Smooth muscle cell of the umbilical artery (primary cell): ENCODE data around the gene STK16. TPM values are rescaled to one million over a fixed set of nuclear protein-coding genes. Genes with fewer than 3 reads are reported as not detected.

ENCODE experiments used
- total RNA-seq: library from RNA; depleted of rRNA; stranded (reverse); fragments of >200 nt; gene quantifications from 2 replicates; pipeline ENCODE4 v1.2.3, GENCODE V29; 2014

STK16 gene, protein sequence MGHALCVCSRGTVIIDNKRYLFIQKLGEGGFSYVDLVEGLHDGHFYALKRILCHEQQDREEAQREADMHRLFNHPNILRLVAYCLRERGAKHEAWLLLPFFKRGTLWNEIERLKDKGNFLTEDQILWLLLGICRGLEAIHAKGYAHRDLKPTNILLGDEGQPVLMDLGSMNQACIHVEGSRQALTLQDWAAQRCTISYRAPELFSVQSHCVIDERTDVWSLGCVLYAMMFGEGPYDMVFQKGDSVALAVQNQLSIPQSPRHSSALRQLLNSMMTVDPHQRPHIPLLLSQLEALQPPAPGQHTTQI
- 37.2 and 42.2 TPM in 2 replicates for total RNA-seq

DNA sequence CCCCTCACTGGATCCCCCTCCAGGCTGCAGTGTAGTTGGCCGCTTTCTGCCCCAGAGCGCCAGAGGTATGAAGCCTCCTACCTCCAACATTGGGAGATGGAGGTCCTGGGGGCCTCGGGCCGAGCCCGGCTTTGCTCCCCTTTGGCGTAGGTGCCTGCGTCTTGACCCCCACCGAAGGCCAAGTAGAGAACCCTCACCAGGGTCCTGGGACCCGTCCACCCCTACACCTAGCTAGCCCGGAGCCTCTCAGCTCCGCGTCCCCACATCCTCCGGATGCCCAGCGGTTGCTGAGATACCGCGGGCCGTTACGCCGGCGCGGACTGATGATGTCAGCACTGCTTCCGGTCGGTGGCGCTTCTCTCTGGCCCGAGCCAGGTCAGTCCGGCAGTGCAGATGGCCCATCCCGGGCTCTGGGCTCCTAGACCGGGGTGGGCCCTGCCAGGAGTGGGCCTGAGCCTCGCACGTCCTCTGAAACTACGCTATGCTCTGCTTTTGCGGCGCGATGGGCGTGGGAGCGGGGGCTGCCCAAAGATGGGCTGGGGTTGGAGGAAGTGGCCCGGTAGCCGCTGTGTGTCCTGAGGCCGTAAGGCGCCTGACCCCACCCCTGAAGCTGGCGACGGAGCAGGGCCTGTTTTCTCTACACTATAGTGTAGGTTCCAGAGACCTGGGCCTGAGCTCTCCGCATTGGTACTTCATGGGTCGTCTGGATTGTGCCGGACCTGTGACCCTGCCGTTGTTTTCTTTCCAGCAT is at the start of gene STK16, which contains the start of gene GLB1L:
STK16 (plus strand) TSS at position 332 of the 751 bp plus-strand sequence. CDS start 521 bp downstream, outside the sequence.
GLB1L (minus strand) TSS at position 297 of the 751 bp plus-strand sequence. CDS start 1,871 bp downstream, outside the sequence.

DNA sequence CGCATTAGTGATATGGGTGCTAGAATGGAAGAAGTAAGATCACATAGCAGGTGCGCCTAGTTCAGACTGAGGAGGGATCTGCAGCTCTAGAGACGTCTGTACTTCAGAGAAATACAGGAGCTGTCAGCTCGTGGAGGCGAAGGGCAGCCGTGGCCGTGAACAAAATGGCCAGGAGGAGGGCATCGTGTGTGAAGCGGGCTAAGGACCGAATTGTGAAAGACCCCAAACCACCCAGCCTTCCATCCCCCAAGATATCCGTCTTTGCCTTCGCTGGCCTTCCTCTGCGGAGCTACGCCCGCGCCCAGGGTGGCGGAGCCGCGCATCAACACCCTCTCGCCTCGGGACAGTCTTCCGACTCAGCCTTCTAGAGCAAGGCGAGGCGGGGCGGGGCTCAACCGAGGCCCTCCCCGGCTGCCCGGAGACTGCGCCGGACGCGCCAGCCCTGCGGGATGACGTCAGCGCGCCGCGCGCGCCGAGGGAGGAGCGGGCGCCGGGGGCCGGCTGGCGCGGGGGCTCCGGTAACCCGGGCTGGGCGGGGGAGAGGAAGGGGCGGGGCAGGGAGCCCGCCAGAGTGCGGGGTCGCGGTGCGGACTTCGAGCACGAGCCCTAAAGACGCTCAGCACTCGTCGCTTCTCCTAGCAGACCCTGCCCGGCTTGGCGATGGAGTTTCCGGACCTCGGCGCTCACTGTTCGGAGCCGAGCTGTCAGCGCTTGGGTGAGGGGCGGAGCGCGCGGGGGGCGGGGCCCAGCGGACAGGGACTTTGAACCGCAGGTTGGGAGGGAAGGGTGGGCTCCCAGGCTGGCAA is 38.7 kb upstream of the STK16 start, which contains the start of gene ZFAND2B:
ZFAND2B (plus strand) TSS at position 455 of the 806 bp plus-strand sequence; CDS start at position 661, 206 bp downstream.

DNA sequence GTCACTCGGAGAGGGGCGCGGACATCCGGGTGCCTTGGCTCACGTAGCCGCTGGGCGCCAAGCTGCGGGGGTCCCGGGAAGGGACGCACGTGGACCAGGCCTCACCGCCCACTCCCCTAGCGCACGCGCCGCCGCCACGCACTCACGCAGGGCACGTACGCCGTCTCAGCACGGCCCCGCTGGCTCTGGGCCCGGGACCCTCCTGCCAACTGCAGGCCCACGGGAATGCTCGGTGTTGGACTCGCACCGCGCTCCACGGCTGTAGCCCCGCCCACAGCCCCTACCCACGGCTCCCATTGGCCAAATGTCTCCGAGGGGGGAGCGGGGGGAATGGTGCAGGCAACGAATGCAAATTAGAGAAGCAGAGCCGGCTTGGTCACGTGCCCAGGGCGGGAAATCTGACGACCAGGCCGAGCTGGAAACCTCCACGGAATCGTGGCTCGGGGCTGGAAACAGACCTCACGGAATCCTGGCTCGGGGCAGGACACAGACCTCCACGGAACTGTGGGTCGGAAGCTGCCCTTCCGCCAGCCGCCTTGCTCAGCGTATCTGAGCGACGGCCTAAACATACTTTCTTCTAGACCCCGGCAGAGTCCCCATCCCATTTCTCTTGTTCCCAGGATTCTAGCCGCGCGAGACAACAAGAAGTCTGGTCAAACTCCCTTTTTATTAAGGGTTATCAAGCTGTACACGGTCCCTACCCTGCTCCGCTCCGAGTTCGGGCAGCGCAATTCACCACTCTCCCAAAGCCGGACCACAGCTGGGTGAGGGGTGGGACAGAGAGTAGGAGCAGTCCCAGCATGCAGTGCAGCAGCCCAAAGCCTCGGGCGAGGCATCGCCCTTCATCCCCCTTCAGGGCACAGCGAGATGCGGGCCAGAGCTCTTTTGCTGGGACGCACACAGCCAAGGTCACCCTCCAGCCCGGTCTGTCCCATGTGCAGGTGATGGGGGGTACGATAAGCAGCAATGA is 26.3 kb upstream of the STK16 start, which contains the start of gene ABCB6:
ABCB6 (minus strand) TSS at position 227 of the 970 bp plus-strand sequence. CDS start 285 bp downstream, outside the sequence.

DNA sequence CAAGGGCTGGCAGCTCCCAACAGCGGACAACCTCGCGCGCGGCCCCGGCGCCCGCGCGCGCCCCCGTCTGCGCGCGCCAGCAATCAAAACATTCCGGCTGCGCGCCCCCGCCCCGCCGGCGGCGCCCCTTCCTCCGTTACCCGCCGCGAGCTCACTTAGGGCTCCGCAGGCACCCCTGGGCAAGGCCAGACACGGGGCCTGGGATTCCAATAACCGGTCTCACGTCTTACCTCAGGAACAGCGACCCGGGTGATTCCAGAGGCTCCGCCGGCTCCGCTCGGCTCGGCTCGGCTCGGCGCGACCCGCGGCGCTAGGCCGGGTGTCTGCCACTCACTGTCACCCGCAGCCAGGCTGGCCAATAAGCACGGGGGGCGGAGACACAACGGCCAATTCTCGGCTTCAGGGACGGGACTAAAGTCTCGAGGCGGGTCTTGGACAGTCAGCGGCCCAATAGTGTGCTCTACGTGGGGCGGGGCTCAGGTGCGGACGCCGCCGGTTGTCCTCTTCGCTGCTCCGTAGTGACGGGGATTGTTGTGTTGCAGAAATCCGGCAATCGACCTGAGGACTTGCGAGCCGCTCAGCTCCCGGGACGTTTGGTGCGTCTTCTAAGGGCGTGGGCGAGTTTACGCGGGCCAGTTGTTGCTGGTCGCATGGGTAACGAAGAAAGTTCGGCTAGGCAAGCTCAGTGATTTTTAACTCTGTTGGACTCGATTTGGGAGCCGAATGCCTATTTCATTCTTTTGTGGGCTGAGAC is 15.8 kb upstream of the STK16 start, which contains the start of the genes ANKZF1 and ATG9A:
ANKZF1 (plus strand) TSS at position 502 of the 754 bp plus-strand sequence. CDS start 452 bp downstream, outside the sequence.
ATG9A (minus strand) TSS at position 332 of the 754 bp plus-strand sequence. CDS start 1,612 bp downstream, outside the sequence.

DNA sequence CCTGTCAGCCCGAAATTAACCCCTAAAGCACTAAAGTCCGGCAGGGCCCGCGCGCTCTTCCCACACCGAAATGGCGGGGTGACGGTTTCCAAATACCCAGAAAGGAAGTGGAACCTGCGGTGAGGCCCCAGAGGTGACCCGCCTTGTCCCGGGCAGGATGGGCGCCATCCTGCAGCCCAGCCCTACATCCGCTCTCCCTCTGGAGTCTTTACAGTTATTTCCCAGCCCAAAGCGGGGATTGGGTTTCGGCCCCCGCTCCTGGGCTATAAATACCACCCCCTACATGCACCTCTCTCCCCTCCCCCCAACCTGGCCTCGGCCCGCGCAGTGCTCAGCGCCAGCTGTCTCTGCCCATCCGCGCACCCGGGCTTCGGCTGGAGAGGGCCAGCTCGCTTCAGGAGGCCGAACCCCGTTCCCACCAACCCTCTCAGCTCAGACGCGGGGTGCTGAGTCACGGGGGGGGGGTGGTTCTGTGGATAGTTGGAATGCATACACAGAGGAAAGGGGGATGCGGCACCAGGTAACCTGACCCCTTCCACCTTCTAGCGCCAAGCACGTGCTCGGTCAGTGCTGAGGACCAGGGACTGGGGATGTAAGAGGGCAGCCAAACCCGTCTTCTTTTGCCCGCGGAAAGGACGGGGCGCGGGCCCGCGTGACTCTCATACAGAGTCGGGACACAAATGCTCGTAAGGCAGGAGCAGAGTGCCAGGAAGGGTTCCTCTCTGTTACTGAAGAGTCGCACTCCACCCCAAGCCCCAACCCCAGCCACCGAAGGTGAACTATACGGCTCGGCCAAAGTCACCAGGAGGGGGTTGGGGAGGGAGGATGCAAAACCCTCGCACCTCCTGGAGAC is 7.8 kb downstream of the STK16 start, which contains the start of gene TUBA4B:
TUBA4B (plus strand) TSS at position 344 of the 853 bp plus-strand sequence; CDS start at position 509, 165 bp downstream.

DNA sequence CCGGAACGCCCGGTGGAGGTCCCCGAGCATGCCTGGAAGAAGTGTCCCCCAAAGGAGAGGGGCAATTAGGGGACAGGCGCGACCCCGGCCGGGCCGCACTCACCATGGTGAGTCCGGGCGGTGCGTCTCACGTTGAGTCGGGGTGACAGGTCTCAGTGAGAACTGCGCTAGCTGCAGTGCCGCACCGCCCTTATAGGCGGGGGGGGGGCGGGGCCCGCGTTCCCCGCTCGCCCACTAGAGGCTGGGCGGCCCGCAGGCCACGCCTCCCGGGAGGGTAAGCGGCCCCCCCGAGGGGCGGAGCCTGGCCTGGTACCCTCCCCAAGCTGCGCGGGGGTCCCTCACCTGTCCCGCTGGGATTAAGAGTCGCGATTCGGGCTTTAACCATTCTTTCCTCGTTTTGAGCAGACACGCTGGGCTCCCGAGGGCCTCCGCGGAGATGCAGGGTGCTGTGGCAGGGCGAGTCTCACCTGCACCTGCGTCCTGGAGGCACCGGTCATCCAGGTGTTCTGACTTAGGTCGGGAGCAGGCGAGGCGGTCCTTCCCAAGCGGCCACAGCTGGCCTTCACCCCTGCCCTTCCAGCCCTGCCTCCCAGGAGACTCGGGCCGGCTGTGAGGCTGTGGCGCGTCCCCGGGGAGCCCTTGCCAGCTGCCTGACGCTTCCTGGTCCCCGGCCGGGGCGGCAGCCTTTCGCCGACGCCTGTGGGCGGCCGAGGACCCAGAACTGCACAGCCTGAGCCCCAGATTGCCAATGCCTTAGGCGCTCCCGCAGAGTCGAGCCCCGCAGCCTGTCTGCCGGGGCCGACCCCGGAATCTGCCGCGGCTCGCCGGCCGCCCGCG is 8.7 kb downstream of the STK16 start, which contains the start of gene TUBA4A:
TUBA4A (minus strand) TSS at position 166 of the 837 bp plus-strand sequence; CDS start at position 106, 60 bp downstream.

DNA sequence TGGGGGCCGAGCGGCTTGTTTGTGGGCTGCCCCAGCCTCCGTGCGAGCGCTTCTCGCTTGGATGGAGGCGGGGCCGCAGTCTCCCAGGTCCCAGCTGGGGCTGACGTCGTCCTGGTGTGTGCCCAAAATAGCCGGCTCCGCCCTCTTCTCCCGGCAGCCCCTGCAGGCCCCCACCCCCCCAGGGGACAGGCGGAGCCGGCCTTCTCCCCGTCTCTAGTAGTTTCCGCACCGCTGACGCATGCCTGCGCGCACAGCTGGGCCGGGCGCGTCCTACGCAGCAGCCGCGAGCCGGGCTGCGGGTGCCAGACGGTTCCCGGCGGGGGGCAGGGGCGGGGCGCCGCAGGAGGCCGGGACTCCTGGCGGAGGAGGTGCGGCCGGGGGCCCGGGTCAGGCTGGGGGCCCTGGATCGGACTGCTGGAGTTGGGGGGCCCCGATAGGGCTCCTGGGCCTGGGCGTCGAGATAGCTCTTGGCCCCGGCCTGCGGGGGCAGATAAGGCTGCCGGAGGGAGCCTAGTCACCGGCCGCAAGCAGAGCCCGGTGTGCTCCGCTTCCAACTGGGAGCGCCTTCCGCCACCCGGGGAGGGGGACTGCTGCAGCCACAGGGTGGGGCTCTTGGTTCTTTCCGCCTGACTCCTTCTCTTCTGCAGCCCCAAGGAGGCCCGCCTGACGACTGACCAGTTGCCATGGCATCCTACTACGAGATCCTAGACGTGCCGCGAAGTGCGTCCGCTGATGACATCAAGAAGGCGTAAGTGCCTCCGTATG is 34.1 kb downstream of the STK16 start, which contains the start of gene DNAJB2:
DNAJB2 (plus strand) TSS at position 216 of the 765 bp plus-strand sequence; CDS start at position 684, 468 bp downstream.

Other genes with a start within 250 kb of the STK16 start
- gene CFAP65, start 204.0 kb upstream of the STK16 start, total RNA-seq: not detected in 2 replicates
- not detected in 2 replicates for gene IHH, start 184.6 kb upstream of the STK16 start, total RNA-seq
- gene NHEJ1, start 84.7 kb upstream of the STK16 start, total RNA-seq: 11.3 and 15.8 TPM in 2 replicates
- 0.89 and 2.8 TPM in 2 replicates for gene SLC23A3, start 75.5 kb upstream of the STK16 start, total RNA-seq
- gene CNPPD1, start 68.6 kb upstream of the STK16 start, total RNA-seq: 20.5 and 22.7 TPM in 2 replicates
- 55.4 and 60.6 TPM in 2 replicates for gene RETREG2, start 67.2 kb upstream of the STK16 start, total RNA-seq
- gene ZFAND2B, start 38.7 kb upstream of the STK16 start, total RNA-seq: 11.0 and 16.0 TPM in 2 replicates
- 28.1 and 52.0 TPM in 2 replicates for gene ABCB6, start 26.5 kb upstream of the STK16 start, total RNA-seq
- 31.8 and 40.6 TPM in 2 replicates for gene ATG9A, start 15.8 kb upstream of the STK16 start, total RNA-seq
- 35.3 and 38.6 TPM in 2 replicates for gene ANKZF1, start 15.7 kb upstream of the STK16 start, total RNA-seq
- gene GLB1L, start within 50 bp of the STK16 start, total RNA-seq: 10.0 and 13.7 TPM in 2 replicates
- gene TUBA4B, start 7.8 kb downstream of the STK16 start, total RNA-seq: not detected in 2 replicates
- gene TUBA4A, start 8.4 kb downstream of the STK16 start, total RNA-seq: 6.5 and 6.6 TPM in 2 replicates
- 37.7 and 59.8 TPM in 2 replicates for gene DNAJB2, start 33.9 kb downstream of the STK16 start, total RNA-seq
- 66.2 and 67.6 TPM in 2 replicates for gene PTPRN, start 63.9 kb downstream of the STK16 start, total RNA-seq
- gene RESP18, start 87.3 kb downstream of the STK16 start, total RNA-seq: not detected in 2 replicates
- gene DNPEP, start 142.4 kb downstream of the STK16 start, total RNA-seq: 52.6 and 57.3 TPM in 2 replicates
- 5.3 and 6.1 TPM in 2 replicates for gene DES, start 172.9 kb downstream of the STK16 start, total RNA-seq
- 36.2 and 61.6 TPM in 2 replicates for gene SPEG, start 189.4 kb downstream of the STK16 start, total RNA-seq